ENCODE results near the gene ADRB1.

GRCh38 chr10:114019226-114019625 is 24.4 kb upstream of the ADRB1 start:
- TF ChIP-seq CTCF (IDR thresholded peaks at IDR 0.05) (no peak), POLR2AphosphoS5 (IDR thresholded peaks at IDR 0.05) (no peak), POLR2A (IDR thresholded peaks at IDR 0.05) (no peak)

Measured in breast epithelium (tissue), 3 donors.